HepG2 (cell line): ENCODE data around the gene TOR1A. TPM values are rescaled to one million over a fixed set of nuclear protein-coding genes. Genes with fewer than 3 reads are reported as not detected.

Experiments
- ATF7-NPFF ChIP-seq: sonication (generic); formaldehyde crosslinking; IDR thresholded peaks from 2 replicates; pipeline ENCODE4 v1.8.1; 2023; ENCODE audit warnings: mild to moderate bottlenecking, low read depth, missing genetic modification reagents, moderate library complexity
- DMAP1 ChIP-seq: IDR thresholded peaks from 2 replicates; pipeline ENCODE4 v1.6.1; 2016
- GZF1 ChIP-seq: sonication (generic); formaldehyde crosslinking; IDR thresholded peaks from 2 replicates; pipeline ENCODE4 v1.5.1; 2020; ENCODE audit warnings: mild to moderate bottlenecking, missing genetic modification reagents
- JDP2 ChIP-seq: sonication (generic); formaldehyde crosslinking; IDR thresholded peaks from 2 replicates; pipeline ENCODE4 v1.8.1; 2022; ENCODE audit warnings: missing genetic modification reagents, borderline replicate concordance
- MAFG ChIP-seq: sonication (generic); formaldehyde crosslinking; IDR thresholded peaks from 2 replicates; pipeline ENCODE4 v1.5.1; 2020; ENCODE audit warnings: mild to moderate bottlenecking, missing genetic modification reagents
- MYC ChIP-seq: sonication (generic); formaldehyde crosslinking; IDR thresholded peaks from 2 replicates; pipeline ENCODE4 v1.9.0; 2021; ENCODE audit warnings: missing genetic modification reagents, borderline replicate concordance
- POGZ ChIP-seq: sonication (generic); formaldehyde crosslinking; IDR thresholded peaks from 2 replicates; pipeline ENCODE4 v1.4.0; 2020; ENCODE audit warnings: mild to moderate bottlenecking, missing genetic modification reagents
- RXRB ChIP-seq: IDR thresholded peaks from 2 replicates; pipeline ENCODE4 v1.6.1; 2016; ENCODE audit warnings: borderline replicate concordance, missing genetic modification reagents, missing compliant biosample characterization
- SIX1 ChIP-seq: sonication (generic); formaldehyde crosslinking; IDR thresholded peaks from 2 replicates; pipeline ENCODE4 v1.4.0; 2020; ENCODE audit warnings: missing genetic modification reagents, borderline replicate concordance
- SP5 ChIP-seq: IDR thresholded peaks from 2 replicates; pipeline ENCODE4 v1.6.1; 2016; ENCODE audit warnings: low read depth, borderline replicate concordance
- SSRP1 ChIP-seq: IDR thresholded peaks from 2 replicates; pipeline ENCODE4 v1.6.1; 2016; ENCODE audit warnings: control low read depth
- ZNF3 ChIP-seq: IDR thresholded peaks from 2 replicates; pipeline ENCODE4 v1.7.0; 2017; ENCODE audit warnings: inconsistent platforms
- ZNF501 ChIP-seq: sonication (generic); formaldehyde crosslinking; IDR thresholded peaks from 2 replicates; pipeline ENCODE4 v1.5.1; 2020; ENCODE audit warnings: mild to moderate bottlenecking, moderate library complexity, missing genetic modification reagents
- ZNF556 ChIP-seq: sonication (generic); formaldehyde crosslinking; IDR thresholded peaks from 2 replicates; pipeline ENCODE4 v1.4.0; 2020; ENCODE audit warnings: mild to moderate bottlenecking, missing genetic modification reagents, borderline replicate concordance
- ZNF569 ChIP-seq: sonication (generic); formaldehyde crosslinking; IDR thresholded peaks from 2 replicates; pipeline ENCODE4 v1.5.0; 2020; ENCODE audit warnings: mild to moderate bottlenecking, missing genetic modification reagents, moderate library complexity, borderline replicate concordance
- ZNF616 ChIP-seq: sonication (generic); formaldehyde crosslinking; IDR thresholded peaks from 2 replicates; pipeline ENCODE4 v1.5.0; 2020; ENCODE audit warnings: low read depth, mild to moderate bottlenecking, missing genetic modification reagents
- polyA plus RNA-seq, 8 experiments: library from polyadenylated mRNA; depleted of rRNA in 3 of 8; stranded (reverse) in 7 of 8; unstranded in 1 of 8; fragments of >200 nt; fragmentation: Illumina TruSeq in 4 of 8; extraction: Trizol in 4 of 8; gene quantifications; 2 replicates each; pipeline versions ENCODE4 v1.2.1 to v1.2.3, GENCODE V29; 2011 to 2016; ENCODE audit warnings: low read depth in 4 of 8, missing spikeins in 1 of 8, mixed read lengths in 1 of 8; ENCODE audit not compliant: insufficient read depth in 1 of 8
- total RNA-seq, 5 experiments: library from RNA; depleted of rRNA; stranded (reverse); fragments of >200 nt; fragmentation: Illumina TruSeq; extraction: Trizol; gene quantifications; 2 replicates each; pipeline ENCODE4 v1.2.3, GENCODE V29; 2016; ENCODE audit warnings: low read depth in 1 of 5
- TF ChIP-seq, protein P1 (sequence below): sonication (generic); formaldehyde crosslinking; IDR thresholded peaks from 2 replicates; pipeline ENCODE4 v1.4.0; 2020; ENCODE audit warnings: mild to moderate bottlenecking, missing genetic modification reagents, borderline replicate concordance
- TF ChIP-seq, protein P2 (sequence below): sonication (generic); formaldehyde crosslinking; IDR thresholded peaks from 2 replicates; pipeline ENCODE4 v1.9.0; 2022; ENCODE audit warnings: missing genetic modification reagents, mild to moderate bottlenecking, borderline replicate concordance
- TF ChIP-seq, protein P3 (sequence below): sonication (generic); formaldehyde crosslinking; IDR thresholded peaks from 2 replicates; pipeline ENCODE4 v1.9.0; 2021; ENCODE audit warnings: missing genetic modification reagents, mild to moderate bottlenecking, borderline replicate concordance
- TF ChIP-seq, protein P4 (sequence below): sonication (generic); formaldehyde crosslinking; IDR thresholded peaks from 2 replicates; pipeline ENCODE4 v1.8.1; 2023; ENCODE audit warnings: missing genetic modification reagents, mild to moderate bottlenecking, borderline replicate concordance

The TOR1A gene
- total and polyA plus RNA-seq, 2 of the 13 experiments (the other 11 are each of a cell fraction or from before 2014, with no cell fraction given), result 31.6 to 41.4 TPM

DNA sequence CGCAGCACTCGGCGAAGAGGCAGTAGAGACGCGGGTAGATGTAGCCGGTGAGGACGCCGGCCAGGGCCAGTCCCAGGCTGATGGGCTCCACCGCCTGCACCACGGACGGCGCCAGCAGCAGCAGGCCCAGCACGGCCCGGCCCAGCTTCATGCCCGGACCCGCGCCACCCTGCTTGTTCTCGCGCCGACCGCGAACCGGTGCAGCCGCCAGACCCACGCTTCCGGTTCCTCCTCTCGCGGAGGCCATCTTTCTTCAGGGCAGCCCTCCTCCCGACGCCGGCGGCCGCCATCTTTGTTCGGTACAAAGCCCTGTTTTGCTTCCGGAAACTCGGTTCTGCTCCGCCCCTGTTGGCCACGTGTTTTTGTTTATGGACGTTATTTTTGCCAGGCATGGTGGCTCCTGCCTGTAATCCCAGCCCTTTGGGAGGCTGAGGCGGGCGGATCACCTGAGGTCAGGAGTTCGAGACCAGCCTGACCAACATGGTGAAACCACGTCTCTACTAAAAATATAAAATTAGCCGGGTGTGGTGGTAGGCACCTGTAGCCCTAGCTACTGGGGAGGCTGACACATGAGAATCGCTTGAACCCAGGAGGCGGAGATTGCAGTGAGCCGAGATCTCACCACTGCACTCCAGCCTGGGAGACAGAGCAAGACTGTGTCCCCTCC lies at the start of gene TOR1A (continued):
- TF ChIP-seq JDP2 (CRISPR knock-in tag) (no peak), ZNF569 (CRISPR knock-in tag) (no peak), SP5 (CRISPR knock-in tag) (peak; percentile 97), SIX1 (CRISPR knock-in tag) (peak; percentile 56; the same call in 1 of the 2 replicates), ZNF3 (CRISPR knock-in tag) (no peak), MAFG (CRISPR knock-in tag) (no peak), RXRB (CRISPR knock-in tag) (peak; percentile 84), MYC (CRISPR knock-in tag) (peak; percentile 95), DMAP1 (peak; percentile 91), GZF1 (no peak), ZNF556 (peak; percentile 90; the same call in 1 of the 2 replicates), SSRP1 (CRISPR knock-in tag) (0 out of 2 replicates have a peak, but pooled peaks have one; percentile 27), ZNF616 (no peak), ZNF501 (peak; percentile 83), ATF7-NPFF (CRISPR knock-in tag) (peak; percentile 68; the same call in 1 of the 2 replicates), POGZ (peak; percentile 83)
- TF ChIP-seq, protein P1, sequence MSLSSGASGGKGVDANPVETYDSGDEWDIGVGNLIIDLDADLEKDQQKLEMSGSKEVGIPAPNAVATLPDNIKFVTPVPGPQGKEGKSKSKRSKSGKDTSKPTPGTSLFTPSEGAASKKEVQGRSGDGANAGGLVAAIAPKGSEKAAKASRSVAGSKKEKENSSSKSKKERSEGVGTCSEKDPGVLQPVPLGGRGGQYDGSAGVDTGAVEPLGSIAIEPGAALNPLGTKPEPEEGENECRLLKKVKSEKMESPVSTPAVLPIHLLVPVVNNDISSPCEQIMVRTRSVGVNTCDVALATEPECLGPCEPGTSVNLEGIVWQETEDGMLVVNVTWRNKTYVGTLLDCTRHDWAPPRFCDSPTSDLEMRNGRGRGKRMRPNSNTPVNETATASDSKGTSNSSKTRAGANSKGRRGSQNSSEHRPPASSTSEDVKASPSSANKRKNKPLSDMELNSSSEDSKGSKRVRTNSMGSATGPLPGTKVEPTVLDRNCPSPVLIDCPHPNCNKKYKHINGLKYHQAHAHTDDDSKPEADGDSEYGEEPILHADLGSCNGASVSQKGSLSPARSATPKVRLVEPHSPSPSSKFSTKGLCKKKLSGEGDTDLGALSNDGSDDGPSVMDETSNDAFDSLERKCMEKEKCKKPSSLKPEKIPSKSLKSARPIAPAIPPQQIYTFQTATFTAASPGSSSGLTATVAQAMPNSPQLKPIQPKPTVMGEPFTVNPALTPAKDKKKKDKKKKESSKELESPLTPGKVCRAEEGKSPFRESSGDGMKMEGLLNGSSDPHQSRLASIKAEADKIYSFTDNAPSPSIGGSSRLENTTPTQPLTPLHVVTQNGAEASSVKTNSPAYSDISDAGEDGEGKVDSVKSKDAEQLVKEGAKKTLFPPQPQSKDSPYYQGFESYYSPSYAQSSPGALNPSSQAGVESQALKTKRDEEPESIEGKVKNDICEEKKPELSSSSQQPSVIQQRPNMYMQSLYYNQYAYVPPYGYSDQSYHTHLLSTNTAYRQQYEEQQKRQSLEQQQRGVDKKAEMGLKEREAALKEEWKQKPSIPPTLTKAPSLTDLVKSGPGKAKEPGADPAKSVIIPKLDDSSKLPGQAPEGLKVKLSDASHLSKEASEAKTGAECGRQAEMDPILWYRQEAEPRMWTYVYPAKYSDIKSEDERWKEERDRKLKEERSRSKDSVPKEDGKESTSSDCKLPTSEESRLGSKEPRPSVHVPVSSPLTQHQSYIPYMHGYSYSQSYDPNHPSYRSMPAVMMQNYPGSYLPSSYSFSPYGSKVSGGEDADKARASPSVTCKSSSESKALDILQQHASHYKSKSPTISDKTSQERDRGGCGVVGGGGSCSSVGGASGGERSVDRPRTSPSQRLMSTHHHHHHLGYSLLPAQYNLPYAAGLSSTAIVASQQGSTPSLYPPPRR, result peak; percentile 62; the same call in 1 of the 2 replicates
- TF ChIP-seq, protein P2, sequence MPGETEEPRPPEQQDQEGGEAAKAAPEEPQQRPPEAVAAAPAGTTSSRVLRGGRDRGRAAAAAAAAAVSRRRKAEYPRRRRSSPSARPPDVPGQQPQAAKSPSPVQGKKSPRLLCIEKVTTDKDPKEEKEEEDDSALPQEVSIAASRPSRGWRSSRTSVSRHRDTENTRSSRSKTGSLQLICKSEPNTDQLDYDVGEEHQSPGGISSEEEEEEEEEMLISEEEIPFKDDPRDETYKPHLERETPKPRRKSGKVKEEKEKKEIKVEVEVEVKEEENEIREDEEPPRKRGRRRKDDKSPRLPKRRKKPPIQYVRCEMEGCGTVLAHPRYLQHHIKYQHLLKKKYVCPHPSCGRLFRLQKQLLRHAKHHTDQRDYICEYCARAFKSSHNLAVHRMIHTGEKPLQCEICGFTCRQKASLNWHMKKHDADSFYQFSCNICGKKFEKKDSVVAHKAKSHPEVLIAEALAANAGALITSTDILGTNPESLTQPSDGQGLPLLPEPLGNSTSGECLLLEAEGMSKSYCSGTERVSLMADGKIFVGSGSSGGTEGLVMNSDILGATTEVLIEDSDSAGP (CRISPR knock-in tag), result peak; percentile 77
- TF ChIP-seq, protein P3, sequence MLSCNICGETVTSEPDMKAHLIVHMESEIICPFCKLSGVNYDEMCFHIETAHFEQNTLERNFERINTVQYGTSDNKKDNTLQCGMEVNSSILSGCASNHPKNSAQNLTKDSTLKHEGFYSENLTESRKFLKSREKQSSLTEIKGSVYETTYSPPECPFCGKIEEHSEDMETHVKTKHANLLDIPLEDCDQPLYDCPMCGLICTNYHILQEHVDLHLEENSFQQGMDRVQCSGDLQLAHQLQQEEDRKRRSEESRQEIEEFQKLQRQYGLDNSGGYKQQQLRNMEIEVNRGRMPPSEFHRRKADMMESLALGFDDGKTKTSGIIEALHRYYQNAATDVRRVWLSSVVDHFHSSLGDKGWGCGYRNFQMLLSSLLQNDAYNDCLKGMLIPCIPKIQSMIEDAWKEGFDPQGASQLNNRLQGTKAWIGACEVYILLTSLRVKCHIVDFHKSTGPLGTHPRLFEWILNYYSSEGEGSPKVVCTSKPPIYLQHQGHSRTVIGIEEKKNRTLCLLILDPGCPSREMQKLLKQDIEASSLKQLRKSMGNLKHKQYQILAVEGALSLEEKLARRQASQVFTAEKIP (CRISPR knock-in tag), result no peak
- TF ChIP-seq, protein P4, sequence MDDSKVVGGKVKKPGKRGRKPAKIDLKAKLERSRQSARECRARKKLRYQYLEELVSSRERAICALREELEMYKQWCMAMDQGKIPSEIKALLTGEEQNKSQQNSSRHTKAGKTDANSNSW (CRISPR knock-in tag), result peak; percentile 59; the same call in 1 of the 2 replicates
